ENCODE measurements around the gene FBF1. TPM values are rescaled to one million over a fixed set of nuclear protein-coding genes. Genes with fewer than 3 reads are reported as not detected.

The FBF1 gene
- total and polyA plus RNA-seq, 8 donors: 7.3 to 13.1 (median 9.0) TPM

GRCh38 chr17:75920045-75920560 lies 20.7 kb downstream of the FBF1 start:
- ATAC-seq (peak; percentile 12), DNase-seq (peak in 1 of 4 donors; percentile 64)
- TF ChIP-seq CTCF (IDR thresholded peaks at IDR 0.05): no peak
- no peaks in the 10 kb centered on the region for H3K27me3 ChIP-seq
- H3K4me1 ChIP-seq: no peaks in the 10 kb centered on the region
- intact Hi-C loops (cut with DNase I): no loop called here
- no peaks in the 10 kb centered on the region for H3K9me3 ChIP-seq
- H3K36me3 ChIP-seq: peaks cover 0 to 9% of the 10 kb centered on the region in 2 donors
- no peak overlapping the region for H3K4me3 ChIP-seq
- H3K27ac ChIP-seq: no peak overlapping the region

- Histone ChIP-seq H3K27me3 (no peaks in the 10 kb centered on the region), H3K4me1 (no peaks in the 10 kb centered on the region), H3K9me3 (no peaks in the 10 kb centered on the region), H3K36me3 (peaks cover 0 to 9% of the 10 kb centered on the region in 2 donors), H3K4me3 (no peak overlapping the region), H3K27ac (no peak overlapping the region)
- peak in 1 of 4 donors; percentile 62 for DNase-seq
- ATAC-seq: no peak
- TF ChIP-seq CTCF (IDR thresholded peaks at IDR 0.05): no peak
- intact Hi-C loops (cut with DNase I): no loop called here
These were observed 21.2 kb downstream of the FBF1 start for GRCh38 chr17:75919611-75920010.

- Histone ChIP-seq H3K4me1 (no peaks in the 10 kb centered on the region), H3K27me3 (no peaks in the 10 kb centered on the region), H3K36me3 (peaks cover 0 to 20% of the 10 kb centered on the region in 2 donors), H3K27ac (no peak overlapping the region), H3K9me3 (no peaks in the 10 kb centered on the region), H3K4me3 (no peak overlapping the region)
- ATAC-seq (no peak), DNase-seq (no peak)
- intact Hi-C loops (cut with DNase I): no loop called here
- TF ChIP-seq CTCF (IDR thresholded peaks at IDR 0.05): no peak
These were observed 22.9 kb downstream of the FBF1 start for GRCh38 chr17:75917917-75918445.

- ATAC-seq (no peak), DNase-seq (no peak)
- Histone ChIP-seq H3K4me1 (no peaks in the 10 kb centered on the region), H3K9me3 (no peaks in the 10 kb centered on the region), H3K27me3 (no peaks in the 10 kb centered on the region), H3K27ac (no peak overlapping the region), H3K36me3 (peaks cover 0 to 20% of the 10 kb centered on the region in 2 donors), H3K4me3 (no peak overlapping the region)
- intact Hi-C loops (cut with DNase I): no loop called here
- TF ChIP-seq CTCF (IDR thresholded peaks at IDR 0.05): no peak
These were observed 23.5 kb downstream of the FBF1 start for GRCh38 chr17:75917141-75917916.

- Histone ChIP-seq H3K9me3 (no peaks in the 10 kb centered on the region), H3K4me3 (no peak overlapping the region), H3K27ac (no peak overlapping the region), H3K27me3 (no peaks in the 10 kb centered on the region), H3K36me3 (peaks cover 0 to 20% of the 10 kb centered on the region in 2 donors), H3K4me1 (peaks cover 2 to 6% of the 10 kb centered on the region in 2 donors)
- intact Hi-C loops (cut with DNase I): no loop called here
- ATAC-seq (no peak), DNase-seq (no peak)
- TF ChIP-seq CTCF (IDR thresholded peaks at IDR 0.05): no peak
These were observed 25.6 kb downstream of the FBF1 start for GRCh38 chr17:75915268-75915667.
